Daoy (cell line): ENCODE measurements around the gene TRPT1. TPM values are rescaled to one million over a fixed set of nuclear protein-coding genes. Genes with fewer than 3 reads are reported as not detected.

Experiments
- DNase-seq: peaks from one replicate; pipeline ENCODE4 v3.0.0-alpha.2; 2015; ENCODE audit warnings: low read depth
- total RNA-seq: library from RNA; depleted of rRNA; stranded (reverse); fragments of >200 nt; shearing (Covaris generic); gene quantifications from 2 replicates; pipeline ENCODE4 v1.2.3, GENCODE V29; 2014

Gene TRPT1
- total RNA-seq, 1 experiment from 2014 or later, result 19.9 TPM

GRCh38 chr11:64230171-64230984 lies 4.4 kb upstream of the TRPT1 start, which contains the start of gene DNAJC4:
Gene DNAJC4, plus strand, starts transcription at chr11:64230548. Its CDS starts 307 bp downstream, at chr11:64230855.
- peak; percentile 93 for DNase-seq

- DNase-seq, result no peak
Measured at GRCh38 chr11:64229744-64230170, 3.8 kb upstream of the TRPT1 start.

- DNase-seq, result no peak
Measured at GRCh38 chr11:64229090-64229743, 3.2 kb upstream of the TRPT1 start.

- DNase-seq, result no peak
Measured at GRCh38 chr11:64227405-64227956, 1.5 kb upstream of the TRPT1 start.

GRCh38 chr11:64226507-64227051 lies 593 bp upstream of the TRPT1 start:
- DNase-seq, result peak; percentile 48

GRCh38 chr11:64224891-64225607 lies 937 bp downstream of the TRPT1 start:
- no peak for DNase-seq

- peak; percentile 76 for DNase-seq
Measured at GRCh38 chr11:64224151-64224890, 1.7 kb downstream of the TRPT1 start.

GRCh38 chr11:64223001-64223651 lies 2.9 kb downstream of the TRPT1 start:
- DNase-seq, result no peak

- no peak for DNase-seq
Measured at GRCh38 chr11:64222651-64223000, 3.4 kb downstream of the TRPT1 start.

- DNase-seq, result no peak
Measured at GRCh38 chr11:64220798-64221197, 5.2 kb downstream of the TRPT1 start.

GRCh38 chr11:64220271-64220670 lies 5.7 kb downstream of the TRPT1 start:
- DNase-seq, result no peak

- no peak for DNase-seq
Measured at GRCh38 chr11:64219755-64220154, 6.2 kb downstream of the TRPT1 start.

GRCh38 chr11:64219354-64219684 lies 6.7 kb downstream of the TRPT1 start:
- no peak for DNase-seq

GRCh38 chr11:64218628-64219353 lies 7.2 kb downstream of the TRPT1 start:
- no peak for DNase-seq

- DNase-seq, result no peak
Measured at GRCh38 chr11:64216879-64217278, 9.1 kb downstream of the TRPT1 start.

GRCh38 chr11:64211181-64211872 lies 14.7 kb downstream of the TRPT1 start:
- no peak for DNase-seq

- DNase-seq, result no peak
Measured at GRCh38 chr11:64210301-64211020, 15.5 kb downstream of the TRPT1 start.

- DNase-seq, result no peak
Measured at GRCh38 chr11:64209563-64209843, 16.5 kb downstream of the TRPT1 start.
